Small intestine (tissue), 7 donors: ENCODE data around the gene TRIM28. TPM values are rescaled to one million over a fixed set of nuclear protein-coding genes. Genes with fewer than 3 reads are reported as not detected.
A peak's percentile ranks its signal among the peaks of the same experiment; 100 is the strongest.

Experiments used
- DNase-seq, 2 donors: peaks; one replicate each; pipeline versions ENCODE4 v3.0.0 to v3.0.0-alpha.2; 2013
- FAIRE-seq: peaks from 2 replicates; lab custom pipeline; 2012; peaks lifted over from hg19 to GRCh38; lab: Jason Lieb, UNC
- H3K27ac ChIP-seq, 3 donors: one replicate each; pipeline ENCODE4 v1.5.1; 2013; ENCODE audit warnings: low read length in 2 of 3, mild to moderate bottlenecking in 2 of 3, control low read depth in 1 of 3, inconsistent platforms in 1 of 3, low read depth in 1 of 3, moderate library complexity in 1 of 3
- H3K27me3 ChIP-seq, 3 donors: one replicate each; pipeline ENCODE4 v1.6.1; 2013; ENCODE audit warnings: low read length in 3 of 3, inconsistent platforms in 1 of 3; ENCODE audit not compliant: control insufficient read depth in 3 of 3, insufficient read depth in 3 of 3
- H3K36me3 ChIP-seq, 3 donors: one replicate each; pipeline ENCODE4 v1.6.1; 2013; ENCODE audit warnings: low read length in 3 of 3, inconsistent platforms in 1 of 3, low read depth in 1 of 3, mild to moderate bottlenecking in 1 of 3, moderate library complexity in 1 of 3; ENCODE audit not compliant: control insufficient read depth in 3 of 3, insufficient read depth in 2 of 3
- H3K4me1 ChIP-seq, 3 donors: one replicate each; pipeline ENCODE4 v1.6.1; 2013; ENCODE audit warnings: low read length in 2 of 3, inconsistent platforms in 1 of 3, low read depth in 1 of 3, mild to moderate bottlenecking in 1 of 3, moderate library complexity in 1 of 3; ENCODE audit not compliant: control insufficient read depth in 3 of 3, insufficient read depth in 2 of 3
- H3K4me3 ChIP-seq, 3 donors: one replicate each; pipeline ENCODE4 v1.5.1; 2013; ENCODE audit warnings: low read length in 3 of 3, control low read depth in 1 of 3, inconsistent platforms in 1 of 3, low read depth in 1 of 3, mild to moderate bottlenecking in 1 of 3, moderate library complexity in 1 of 3
- H3K9me3 ChIP-seq, 2 donors: one replicate each; pipeline ENCODE4 v1.6.1; 2013; ENCODE audit warnings: low read depth in 1 of 2, low read length in 1 of 2; ENCODE audit not compliant: control insufficient read depth in 2 of 2, insufficient read depth in 1 of 2
- WGBS, 3 donors: extraction: QIAGEN DNeasy Blood & Tissue Kit; methylation state at CpG; one replicate each; pipeline ENCODE4 v1.1.7; 2013; 5-methylcytosine and 5-hydroxymethylcytosine counted together
- polyA plus RNA-seq, 4 donors: library from polyadenylated mRNA; stranded (reverse) in 3 of 4; unstranded in 1 of 4; fragments of 200-250 nt in 3 of 4; fragments of 120-200 nt in 1 of 4; gene quantifications; one replicate each; pipeline versions ENCODE4 v1.2.1 to v1.2.3, GENCODE V29; 2013
- donor health status: healthy with polysubstance abuse.
- donor health status: control.
- donor health status: control.
- donor health status: Bipolar disorder and iron deficiency.
- donor health status: healthy.

The TRIM28 gene
- polyA plus RNA-seq, 4 donors, result 151 to 331 (median 177) TPM

DNA sequence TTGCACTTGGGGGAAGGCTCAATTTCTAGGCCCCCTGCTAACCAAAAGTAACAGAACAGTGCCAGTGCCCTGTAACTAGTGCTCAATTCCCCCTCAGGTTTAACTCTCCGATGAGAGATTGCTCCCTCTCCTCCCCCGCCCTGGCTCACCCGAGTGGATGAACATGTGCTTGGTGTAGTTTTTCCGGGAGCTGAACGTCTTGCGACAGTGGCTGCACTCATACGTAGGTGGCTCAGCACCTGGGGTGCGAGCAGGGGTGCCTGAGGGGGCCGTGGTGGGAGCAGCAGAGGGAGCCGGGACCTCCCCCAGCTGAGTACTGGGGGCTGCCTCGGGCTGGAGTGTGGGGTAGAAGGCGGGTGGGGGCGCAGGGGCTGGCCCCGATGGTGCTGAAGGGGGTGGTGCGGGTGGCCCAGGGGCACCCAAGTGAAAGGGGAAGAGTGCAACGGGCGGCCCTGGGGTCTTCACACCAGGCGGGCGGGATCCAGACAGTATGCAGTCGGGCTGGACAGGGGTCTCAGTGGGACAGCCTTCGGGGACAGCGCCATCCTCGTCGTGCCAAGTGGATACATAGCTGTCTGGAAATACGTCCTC lies 27.5 kb upstream of the TRIM28 start:
- H3K4me1 ChIP-seq, result peaks cover 9 to 57% (median 10%) of the 10 kb centered on the region in 3 donors
- FAIRE-seq, result no peak
- WGBS, 3 donors, result 90 to 91% (median 91%) methylated on average over 24 to 25 of the region's 25 CpGs
- H3K9me3 ChIP-seq, result no peaks in the 10 kb centered on the region
- H3K4me3 ChIP-seq, result no peak overlapping the region
- no peaks in the 10 kb centered on the region for H3K27me3 ChIP-seq
- DNase-seq, result no peak
- peaks cover 5 to 53% (median 6%) of the 10 kb centered on the region in 3 donors for H3K36me3 ChIP-seq
- no peak overlapping the region for H3K27ac ChIP-seq

DNA sequence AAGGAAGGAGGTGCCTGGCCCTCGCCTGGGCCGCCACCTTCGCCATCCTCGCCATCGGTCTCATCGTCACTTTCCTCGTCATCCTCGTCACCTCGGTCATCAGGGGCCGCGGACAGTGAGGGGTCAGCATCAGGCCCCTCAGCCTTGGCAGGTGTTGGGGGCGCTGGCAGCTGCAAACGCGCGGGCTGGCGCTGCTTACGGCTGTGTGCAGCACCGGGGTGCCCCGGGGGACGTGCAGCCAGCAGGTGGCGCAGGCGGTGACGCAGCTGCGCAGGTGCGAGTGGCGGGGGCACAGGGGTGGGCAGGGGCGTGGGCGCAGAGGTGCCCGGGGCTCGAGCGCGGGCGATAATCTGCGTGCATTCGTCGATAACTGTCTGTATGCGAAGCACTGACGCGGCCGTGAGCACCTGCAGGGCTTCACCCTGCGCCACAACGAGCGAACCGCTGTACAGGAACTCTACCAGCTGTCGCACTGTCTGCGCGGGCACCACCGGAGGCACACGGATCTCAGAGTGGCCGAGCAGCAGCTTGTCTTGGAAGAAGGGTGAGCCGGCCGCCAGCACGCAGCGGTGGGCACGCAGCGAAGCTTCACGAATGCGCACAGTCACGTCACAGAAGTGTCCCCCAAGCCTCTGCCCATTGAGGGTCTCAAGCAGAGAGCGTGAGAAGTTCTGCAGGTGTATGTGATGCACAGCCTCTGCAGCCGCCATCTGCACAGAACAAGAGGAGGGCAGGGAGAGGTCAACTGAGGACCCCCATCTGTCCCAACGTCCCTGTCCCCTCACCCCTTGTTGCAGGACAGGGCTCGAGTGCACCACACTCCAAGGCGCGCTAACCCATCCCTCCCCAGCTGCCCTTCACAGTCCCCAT lies 26.7 kb upstream of the TRIM28 start:
- DNase-seq (no peak), FAIRE-seq (no peak)
- no peak overlapping the region for H3K4me3 ChIP-seq
- H3K27ac ChIP-seq, result no peak overlapping the region
- H3K4me1 ChIP-seq, result peaks cover 9 to 55% (median 10%) of the 10 kb centered on the region in 3 donors
- H3K9me3 ChIP-seq, result no peaks in the 10 kb centered on the region
- WGBS, 3 donors, result 93 to 95% (median 94%) methylated on average over 62 to 65 of the region's 65 CpGs
- peaks cover 5 to 51% (median 6%) of the 10 kb centered on the region in 3 donors for H3K36me3 ChIP-seq
- H3K27me3 ChIP-seq, result no peaks in the 10 kb centered on the region

DNA sequence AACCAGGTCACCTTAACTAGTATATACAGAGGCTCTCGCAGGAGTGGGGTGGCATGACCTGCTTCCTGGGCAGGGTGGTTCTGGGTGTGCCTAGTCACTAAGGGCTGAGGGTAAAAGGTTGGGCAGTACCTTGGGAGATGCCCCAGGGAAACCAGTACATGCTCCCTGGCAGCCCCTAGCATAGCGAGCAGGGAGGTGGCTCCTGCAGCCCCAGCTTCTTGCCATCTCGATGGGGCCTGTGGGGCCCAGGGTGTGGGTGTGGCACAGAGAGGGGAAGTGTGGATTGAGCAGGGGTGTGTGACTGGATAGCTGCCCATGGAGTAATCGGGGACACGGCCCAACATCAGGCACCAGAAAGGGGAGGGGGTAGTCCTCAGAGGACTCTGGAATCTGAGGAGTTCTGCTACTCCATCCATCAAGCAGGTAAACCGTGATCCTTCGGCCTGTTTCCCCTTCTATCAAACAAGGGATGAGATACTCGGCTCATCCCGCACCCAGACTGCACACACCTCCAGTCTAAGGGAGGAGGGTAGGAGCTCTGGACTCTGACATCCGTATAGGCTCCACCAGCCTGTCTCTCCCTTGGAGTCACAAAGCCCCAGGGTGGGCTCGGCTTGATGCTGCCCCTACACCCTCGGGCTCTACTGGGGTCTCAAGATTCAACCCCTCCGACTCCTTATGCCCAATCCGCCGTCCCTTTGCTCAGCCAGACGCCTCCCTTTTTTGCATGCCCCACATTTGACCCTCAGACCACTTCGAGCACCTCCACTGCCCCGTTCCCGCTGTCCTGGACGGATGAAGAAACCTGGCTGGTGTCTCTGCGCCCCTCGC lies 25.4 kb upstream of the TRIM28 start:
- Histone ChIP-seq H3K9me3 (no peaks in the 10 kb centered on the region), H3K4me1 (peaks cover 9 to 45% (median 10%) of the 10 kb centered on the region in 3 donors), H3K27me3 (no peaks in the 10 kb centered on the region), H3K27ac (peak overlapping the region; percentile 92 to 98 (median 98)), H3K4me3 (peak overlapping the region; percentile 61 to 89 (median 74)), H3K36me3 (peaks cover 5 to 38% (median 6%) of the 10 kb centered on the region in 3 donors)
- 3 to 10% (median 6%) methylated on average over 22 of the region's 22 CpGs for WGBS, 3 donors
- DNase-seq (peak; percentile 36 to 40), FAIRE-seq (no peak)

DNA sequence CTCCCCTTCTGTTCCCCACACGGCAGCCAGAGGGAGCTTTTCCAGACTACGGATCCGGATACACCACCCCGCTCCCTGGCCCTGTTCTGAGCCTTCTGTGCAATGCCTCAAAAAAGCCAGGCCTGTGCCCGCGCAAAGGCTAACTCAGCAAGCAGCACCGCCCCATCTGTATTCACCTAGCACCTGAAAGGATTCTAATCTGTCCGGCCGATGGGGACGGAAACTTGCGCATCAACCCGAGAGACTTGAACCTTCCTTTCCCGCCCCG lies 24.8 kb upstream of the TRIM28 start:
- no peaks in the 10 kb centered on the region for H3K9me3 ChIP-seq
- peak overlapping the region; percentile 61 to 89 (median 74) for H3K4me3 ChIP-seq
- H3K36me3 ChIP-seq, result peaks cover 5 to 35% (median 6%) of the 10 kb centered on the region in 3 donors
- peak; percentile 70 to 86 for DNase-seq
- no peaks in the 10 kb centered on the region for H3K27me3 ChIP-seq
- no peak for FAIRE-seq
- WGBS, 3 donors, result 0 to 1% (median 0%) methylated on average over 14 of the region's 14 CpGs
- peaks cover 9 to 42% (median 10%) of the 10 kb centered on the region in 3 donors for H3K4me1 ChIP-seq
- H3K27ac ChIP-seq, result peak overlapping the region; percentile 92 to 98 (median 98)

DNA sequence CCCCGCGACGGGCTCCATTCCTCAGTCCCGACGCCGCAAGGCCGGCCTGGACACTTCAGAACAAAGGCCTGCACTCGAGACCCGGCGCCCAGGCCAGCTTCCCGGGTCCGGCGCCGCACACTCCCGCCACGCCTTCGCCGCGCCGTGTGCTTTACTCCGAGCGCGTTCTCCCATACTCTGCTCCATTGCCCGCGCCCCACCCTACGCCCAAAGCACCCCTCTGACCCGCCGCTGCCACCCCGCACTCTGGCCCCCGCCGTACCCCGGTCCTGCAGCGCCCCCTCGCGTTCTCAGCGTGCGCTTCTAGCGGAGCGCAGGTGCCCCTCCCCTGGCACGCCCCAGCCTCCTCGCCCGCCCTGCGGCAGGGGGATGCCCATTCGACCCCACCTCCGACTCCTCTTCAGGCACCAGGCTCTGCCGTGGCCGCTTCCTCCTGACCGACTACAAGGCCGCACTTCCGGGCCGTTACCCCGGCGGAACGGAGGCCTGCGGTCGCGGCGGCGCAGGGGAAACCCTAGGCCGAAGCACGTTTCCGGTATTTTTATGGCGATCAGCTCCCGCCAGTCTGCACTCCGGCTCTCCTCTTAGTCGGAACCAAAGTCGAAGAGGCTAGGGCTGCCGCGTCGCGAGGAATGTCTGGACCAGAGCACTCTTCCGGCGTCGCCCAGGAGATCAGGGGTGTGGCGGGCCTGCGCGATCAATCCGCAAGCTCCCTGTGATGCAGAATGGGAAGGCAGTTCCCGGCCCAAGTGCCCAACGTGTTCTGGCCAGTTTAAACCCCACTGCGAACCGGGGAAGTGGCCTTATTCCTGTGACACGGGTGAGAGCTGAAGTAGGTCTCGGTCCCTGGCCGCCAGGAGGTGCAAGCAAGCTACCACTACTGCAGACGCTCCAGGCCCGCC lies 24.3 kb upstream of the TRIM28 start, which contains the start of gene ZBTB45:
Gene ZBTB45 (minus strand): TSS at position 456 of the 902 bp plus-strand sequence. CDS start 2,137 bp downstream, outside the sequence.
- Histone ChIP-seq H3K4me1 (peaks cover 5 to 38% (median 7%) of the 10 kb centered on the region in 3 donors), H3K27me3 (no peaks in the 10 kb centered on the region), H3K9me3 (no peaks in the 10 kb centered on the region), H3K36me3 (peaks cover 5 to 34% (median 6%) of the 10 kb centered on the region in 3 donors), H3K27ac (peak within 1 kb of the TSS; percentile 92 to 98 (median 98)), H3K4me3 (peak within 1 kb of the TSS; percentile 61 to 89 (median 74))
- 0 to 1% (median 0%) methylated on average over 71 to 87 of the region's 87 CpGs for WGBS, 3 donors
- FAIRE-seq, result no peak
- peak; percentile 96 to 97 for DNase-seq

DNA sequence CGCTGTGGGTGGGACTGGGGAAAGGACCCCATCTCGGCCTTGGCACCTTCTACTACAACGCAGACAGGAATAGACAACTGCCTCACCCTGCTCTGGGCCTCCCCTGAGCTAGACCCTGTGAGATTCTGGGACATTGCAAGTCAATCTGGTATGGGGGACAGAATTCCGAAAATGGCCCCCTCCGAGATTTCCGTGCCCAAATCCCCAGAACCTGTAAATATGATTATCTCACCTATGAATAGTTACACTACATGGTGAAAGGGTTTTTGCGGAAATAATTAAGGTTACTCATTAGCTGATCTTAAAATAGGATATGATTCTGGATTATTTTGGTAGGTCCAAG lies 23.6 kb upstream of the TRIM28 start:
- Histone ChIP-seq H3K36me3 (peaks cover 5 to 30% (median 6%) of the 10 kb centered on the region in 3 donors), H3K4me3 (peak overlapping the region; percentile 21 to 89 (median 61)), H3K27ac (peak overlapping the region; percentile 92 to 98 (median 98)), H3K27me3 (no peaks in the 10 kb centered on the region), H3K4me1 (peaks cover 5 to 35% (median 6%) of the 10 kb centered on the region in 3 donors), H3K9me3 (no peaks in the 10 kb centered on the region)
- FAIRE-seq (no peak), DNase-seq (no peak)
- 7 to 13% (median 7%) methylated on average over 7 of the region's 7 CpGs for WGBS, 3 donors

DNA sequence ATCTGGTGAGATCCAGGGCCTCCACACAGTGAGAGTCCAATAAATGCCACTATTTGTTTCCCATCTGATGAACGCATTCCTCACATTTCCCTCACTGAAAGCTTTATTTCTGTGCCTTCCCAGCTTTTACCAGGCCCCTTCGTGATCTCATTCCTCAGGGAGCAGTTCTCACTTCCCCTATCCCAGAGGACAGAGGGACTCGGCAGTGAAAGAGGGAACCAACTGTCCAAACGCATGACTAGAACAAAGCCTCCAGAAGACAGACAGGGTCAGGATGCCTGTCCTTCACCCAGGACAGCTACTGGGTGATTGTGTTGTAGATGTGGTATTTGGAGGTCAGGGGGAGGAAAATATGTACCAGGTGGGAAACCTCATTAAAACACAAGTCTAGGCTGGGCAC lies 22.2 kb upstream of the TRIM28 start:
- 53 to 63% (median 61%) methylated on average over 4 of the region's 4 CpGs for WGBS, 3 donors
- peaks cover 5 to 29% (median 6%) of the 10 kb centered on the region in 3 donors for H3K4me1 ChIP-seq
- peak overlapping the region in 2 of 3 donors; percentile 73 to 97 for H3K27ac ChIP-seq
- FAIRE-seq (no peak), DNase-seq (no peak)
- no peaks in the 10 kb centered on the region for H3K9me3 ChIP-seq
- no peak overlapping the region for H3K4me3 ChIP-seq
- no peaks in the 10 kb centered on the region for H3K27me3 ChIP-seq
- H3K36me3 ChIP-seq, result peaks cover 1 to 16% (median 2%) of the 10 kb centered on the region in 3 donors
